Putamen (tissue), 1 donor: Measurements from ENCODE around the gene PTGES2.

Experiments used
- DNase-seq: peaks from one replicate; pipeline ENCODE4 v3.0.0-alpha.2; 2016; ENCODE audit warnings: low spot score

PTGES2 gene

DNA sequence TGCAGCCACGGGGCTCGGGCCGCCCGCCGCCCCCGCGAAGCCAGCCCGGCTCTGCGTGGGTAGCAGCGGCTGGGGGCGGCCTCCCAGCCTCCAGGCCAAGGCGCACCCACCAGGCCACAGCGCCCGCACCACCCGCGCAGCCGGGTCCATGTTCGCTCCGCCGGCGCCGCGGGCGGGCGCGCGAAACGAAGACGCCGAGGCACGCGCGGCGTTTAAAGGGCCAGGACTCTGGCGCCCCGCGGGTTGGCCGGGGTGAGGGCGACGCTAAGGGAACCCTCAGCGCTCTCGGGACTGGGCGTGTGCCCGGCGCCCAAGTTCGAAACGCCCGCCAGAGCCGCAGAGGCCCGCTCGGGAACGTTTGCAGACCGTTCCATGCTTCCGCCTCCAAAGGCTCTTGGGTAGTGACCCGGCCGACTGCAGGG lies at the start of gene PTGES2:
Gene PTGES2, minus strand, starts transcription at position 162 of the 422 bp plus-strand sequence. Its CDS starts 12 bp downstream, at position 150.
- peak; percentile 91 for DNase-seq

- DNase-seq: no peak
Observed at GRCh38 chr9:128175726-128176125, 48.2 kb upstream of the PTGES2 start.

DNA sequence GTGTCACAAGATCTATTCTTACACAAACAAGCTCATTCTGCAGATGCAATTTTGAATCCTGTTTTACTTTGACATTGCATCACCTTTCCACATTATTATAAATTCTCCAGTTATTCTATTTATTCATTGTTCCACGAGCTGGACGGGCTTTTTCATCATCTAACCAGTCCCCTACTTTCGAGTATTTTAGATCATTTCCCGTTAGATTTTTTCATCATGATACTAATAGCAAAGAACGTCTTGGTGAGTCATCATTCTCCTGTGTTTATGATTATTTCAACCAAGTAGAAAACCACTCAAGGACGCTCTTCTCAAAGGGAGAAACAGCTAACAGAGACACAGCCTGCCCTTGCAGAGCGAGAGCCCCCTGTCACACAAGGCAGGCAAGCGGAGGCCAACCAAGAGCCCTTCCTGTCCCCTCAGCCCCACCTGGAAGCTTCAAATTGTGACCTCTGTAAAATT lies 47.6 kb upstream of the PTGES2 start:
- no peak for DNase-seq

DNA sequence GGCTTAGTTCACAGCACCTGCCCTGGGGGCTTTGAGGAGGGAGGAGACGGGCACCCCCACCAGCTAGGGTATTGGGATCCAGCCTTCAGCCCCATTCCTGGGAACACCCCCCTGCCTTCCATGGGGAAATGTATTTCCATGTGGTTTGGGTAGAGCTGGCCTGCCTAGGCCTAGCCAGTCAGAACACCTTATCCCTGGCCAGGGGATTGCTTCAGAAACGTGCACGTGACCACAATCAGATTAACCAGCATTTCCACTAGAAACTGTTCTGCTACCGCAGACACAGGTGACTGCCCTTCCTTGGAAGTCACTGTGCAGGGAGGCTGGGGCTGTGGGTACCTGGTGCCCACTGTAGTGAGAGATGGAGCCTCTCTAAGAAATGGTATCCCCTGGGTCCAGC lies 46.5 kb upstream of the PTGES2 start:
- DNase-seq: no peak

DNA sequence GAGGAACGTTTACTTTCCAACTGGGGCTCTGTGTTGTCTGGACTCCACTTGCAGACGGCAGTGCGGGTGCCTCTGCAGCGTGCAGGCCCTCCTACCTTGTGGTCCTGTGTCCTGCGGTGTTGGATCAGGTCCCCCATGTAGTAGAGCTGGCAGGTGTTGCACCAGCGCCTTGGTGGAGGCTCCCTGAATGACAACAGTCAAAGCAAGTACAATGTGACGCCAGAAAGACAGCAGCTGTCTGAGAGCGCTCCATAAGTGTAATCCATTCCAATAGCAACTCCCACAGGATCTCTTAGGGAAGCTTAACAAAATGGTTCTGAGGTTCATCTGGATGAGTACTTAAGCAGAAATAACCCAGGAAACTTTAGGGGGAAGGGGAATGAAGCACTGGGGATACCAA lies 42.4 kb upstream of the PTGES2 start:
- peak; percentile 72 for DNase-seq

DNA sequence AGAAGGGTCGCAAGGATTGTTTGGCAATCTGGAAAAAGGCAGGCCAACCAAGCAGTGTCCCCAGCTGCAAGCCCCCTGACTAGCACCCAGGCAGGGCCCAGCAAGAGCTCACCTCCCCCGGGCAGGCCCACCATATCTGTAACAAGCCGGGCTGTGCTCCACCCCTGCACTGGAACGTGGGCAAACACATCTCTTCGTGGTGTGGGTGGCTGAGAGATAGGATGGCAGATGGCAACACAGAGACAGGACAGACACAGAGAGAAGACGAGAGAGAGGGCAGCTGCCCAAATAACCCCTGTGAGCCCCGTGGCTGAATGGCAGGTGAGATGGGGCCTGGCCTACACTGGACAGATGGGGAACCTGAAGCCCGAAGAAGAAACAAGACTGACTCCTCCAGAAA lies 42.0 kb upstream of the PTGES2 start:
- DNase-seq: peak; percentile 31

GRCh38 chr9:128168731-128169308 lies 41.3 kb upstream of the PTGES2 start:
- no peak for DNase-seq

GRCh38 chr9:128167209-128167608 lies 39.7 kb upstream of the PTGES2 start:
- no peak for DNase-seq

DNA sequence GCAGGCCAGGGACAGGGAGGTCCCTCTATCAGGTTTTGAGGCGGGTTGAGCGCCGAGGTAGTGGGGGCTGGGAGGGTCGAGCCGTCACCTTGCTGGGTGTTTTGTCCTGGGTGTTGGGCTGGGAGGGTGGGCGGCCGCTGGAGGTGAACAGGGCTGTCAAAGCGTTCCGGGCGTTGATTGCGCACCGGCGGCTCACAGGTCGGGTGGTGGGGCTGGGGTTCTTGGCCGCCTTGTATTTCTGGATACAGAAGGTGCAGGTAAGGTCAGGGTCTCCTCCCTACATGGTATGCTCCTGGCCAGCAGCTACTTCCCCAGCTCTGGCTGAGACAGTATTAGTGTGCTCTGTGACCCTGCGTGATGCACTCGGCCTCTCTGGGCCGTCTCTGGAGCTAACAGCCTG lies 38.6 kb upstream of the PTGES2 start:
- DNase-seq: no peak

- DNase-seq: no peak
Observed at GRCh38 chr9:128164307-128164885, 36.9 kb upstream of the PTGES2 start.

DNA sequence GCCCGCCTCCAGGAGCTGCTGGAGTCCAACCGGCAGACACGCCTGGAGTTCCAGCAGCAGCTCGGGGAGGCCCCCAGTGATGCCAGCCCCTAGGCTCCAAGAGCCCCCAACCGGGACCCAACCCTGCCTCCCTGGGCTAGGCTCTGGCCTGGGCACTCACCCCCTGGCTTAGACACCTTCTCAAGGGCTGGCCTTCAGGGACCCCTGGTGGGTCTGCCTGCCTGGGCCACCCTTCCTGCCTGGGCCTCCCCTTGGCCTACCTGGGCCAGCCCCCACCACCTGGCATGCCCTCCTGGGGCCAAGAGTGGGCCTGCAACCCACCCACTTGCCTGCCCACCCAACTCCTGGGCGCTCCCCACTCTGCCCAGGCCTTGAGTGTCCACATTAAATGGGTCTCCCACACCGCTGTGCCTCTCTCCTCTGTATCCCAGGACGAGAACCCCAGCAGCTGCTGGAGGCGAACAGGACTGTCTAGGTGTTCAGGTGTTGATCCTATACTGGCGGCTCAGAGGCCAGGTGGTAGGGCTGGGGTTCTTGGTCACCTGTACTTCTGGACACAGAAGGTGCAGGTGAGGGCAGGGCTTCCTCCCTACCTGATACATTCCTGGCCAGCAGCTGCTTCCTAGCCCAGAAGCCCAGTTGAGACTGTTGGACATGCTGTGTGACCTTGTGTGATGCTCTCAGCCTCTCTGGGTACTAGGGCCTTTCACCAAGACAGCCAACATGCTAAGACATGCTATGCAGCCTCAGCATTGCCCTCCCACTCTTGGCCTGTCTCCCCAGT lies 36.2 kb upstream of the PTGES2 start:
- DNase-seq: no peak

DNA sequence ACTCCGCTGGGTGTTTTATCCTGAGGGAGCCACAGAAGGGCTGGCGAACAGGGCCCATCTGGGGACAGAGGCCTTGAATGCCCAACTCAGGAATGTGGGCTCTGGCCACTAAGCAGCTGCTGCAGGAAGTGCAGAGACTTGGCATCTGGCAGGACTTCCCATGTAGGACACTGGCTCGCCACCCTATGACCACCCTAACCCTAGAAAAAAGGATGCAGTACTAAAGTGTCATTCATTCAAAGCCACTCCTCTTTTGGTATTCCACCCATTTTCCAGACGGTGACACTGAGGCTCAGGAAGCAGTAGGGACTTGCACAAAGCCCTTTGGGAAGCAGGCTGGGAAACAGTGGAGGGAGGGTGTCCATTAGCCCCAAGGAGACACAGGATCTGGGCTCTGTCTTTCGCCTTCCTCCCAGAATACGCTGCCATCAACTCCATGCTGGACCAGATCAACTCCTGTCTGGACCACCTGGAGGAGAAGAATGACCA lies 35.5 kb upstream of the PTGES2 start:
- DNase-seq: no peak

DNA sequence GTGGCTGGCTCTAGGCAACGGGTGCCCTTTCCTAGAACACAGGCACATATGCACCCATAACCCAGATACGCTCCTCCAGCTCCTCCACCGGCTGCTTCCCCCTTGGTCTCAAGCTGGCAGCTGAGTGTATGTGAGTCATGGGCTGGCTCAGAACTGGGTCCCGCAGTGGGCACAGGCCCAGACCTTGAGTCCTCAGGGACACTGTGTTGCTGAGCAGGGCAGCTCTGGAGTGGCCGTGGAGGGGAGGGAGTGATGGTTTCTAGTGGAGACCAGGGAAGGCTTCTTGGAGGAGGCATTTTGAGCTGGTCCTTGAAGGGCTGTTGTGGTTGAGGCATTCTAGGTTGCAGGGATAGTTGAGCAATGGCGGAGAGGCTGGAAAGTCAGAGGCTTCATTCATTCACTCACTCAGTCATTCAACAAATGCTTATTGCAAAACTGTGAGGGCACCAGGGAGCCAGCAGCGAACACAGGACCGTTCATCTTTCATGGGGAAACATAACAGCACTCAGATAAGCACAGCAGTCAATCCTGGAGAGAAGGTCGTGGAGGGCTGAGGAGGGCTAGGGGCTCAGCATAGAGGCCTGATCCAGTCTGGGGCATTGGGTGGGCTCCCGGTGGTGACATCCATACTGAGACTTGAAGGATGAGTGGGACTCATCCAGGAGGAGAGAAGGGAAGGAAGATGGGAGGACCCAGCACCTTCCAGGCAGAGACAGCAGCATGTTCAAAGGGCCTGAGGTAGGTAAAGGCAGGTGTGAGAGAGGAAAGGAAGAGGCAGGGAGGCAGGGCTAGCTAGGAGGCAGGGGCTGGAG lies 34.9 kb upstream of the PTGES2 start:
- no peak for DNase-seq

- DNase-seq: no peak
Observed at GRCh38 chr9:128161215-128161902, 33.8 kb upstream of the PTGES2 start.

- DNase-seq: peak; percentile 32
Observed at GRCh38 chr9:128160603-128160987, 33.1 kb upstream of the PTGES2 start.

DNA sequence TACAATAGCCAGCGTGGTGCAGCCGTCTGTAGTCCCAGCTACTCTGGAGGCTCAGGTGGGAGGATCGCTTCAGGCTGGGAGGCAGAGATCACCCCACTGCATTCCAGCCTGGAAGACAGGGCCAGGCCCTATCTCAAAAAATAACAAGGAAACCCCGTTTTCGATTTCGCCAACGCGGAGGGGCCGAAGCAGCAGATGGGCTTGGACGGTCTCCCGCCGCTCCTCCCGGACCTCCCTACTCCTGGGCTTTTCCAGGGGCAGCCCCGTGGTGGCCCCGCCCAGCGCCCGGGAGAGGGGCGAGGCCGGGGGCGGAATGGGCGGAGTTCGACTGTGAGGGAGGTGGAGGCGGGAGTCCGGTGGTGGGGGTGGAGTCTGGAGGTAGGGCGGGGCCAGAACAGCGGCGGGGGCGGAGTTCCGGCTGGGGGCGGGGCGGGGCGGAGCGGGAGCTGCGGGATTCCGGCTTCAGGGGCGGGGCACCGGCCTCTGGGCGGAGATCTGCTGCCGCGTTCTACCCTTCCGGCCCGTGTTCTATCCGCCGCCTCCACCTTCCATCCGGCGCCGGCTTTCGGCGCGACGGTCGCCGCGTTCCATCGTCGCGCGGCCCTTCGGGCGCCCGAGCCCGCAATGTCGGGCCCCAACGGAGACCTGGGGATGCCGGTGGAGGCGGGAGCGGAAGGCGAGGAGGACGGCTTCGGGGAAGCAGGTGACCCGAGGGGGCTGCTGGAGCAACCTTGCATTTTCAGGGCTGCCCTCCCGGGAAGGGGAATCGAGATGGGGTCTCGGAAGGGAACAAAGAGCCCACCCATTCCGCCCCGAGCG lies 32.5 kb upstream of the PTGES2 start, which contains the start of gene BBLN:
Gene BBLN, plus strand, starts transcription at position 482 of the 819 bp plus-strand sequence. Its CDS starts 143 bp downstream, at position 625.
- DNase-seq: peak; percentile 91

DNA sequence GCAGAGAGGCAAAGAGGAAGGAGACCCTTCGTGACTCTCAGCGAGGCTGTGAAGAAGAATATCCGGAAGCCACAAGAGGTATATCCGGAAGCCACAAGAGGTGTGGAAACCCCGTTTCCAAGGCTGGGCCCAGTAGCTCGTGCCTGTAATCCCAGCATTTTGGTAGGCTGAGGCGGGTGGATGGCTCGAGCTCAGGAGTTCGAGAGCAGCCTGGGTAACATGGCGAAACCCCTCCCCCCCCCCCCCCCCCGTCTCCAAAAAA lies 31.9 kb upstream of the PTGES2 start:
- DNase-seq: no peak

GRCh38 chr9:128155736-128156500 lies 28.4 kb upstream of the PTGES2 start:
- no peak for DNase-seq

DNA sequence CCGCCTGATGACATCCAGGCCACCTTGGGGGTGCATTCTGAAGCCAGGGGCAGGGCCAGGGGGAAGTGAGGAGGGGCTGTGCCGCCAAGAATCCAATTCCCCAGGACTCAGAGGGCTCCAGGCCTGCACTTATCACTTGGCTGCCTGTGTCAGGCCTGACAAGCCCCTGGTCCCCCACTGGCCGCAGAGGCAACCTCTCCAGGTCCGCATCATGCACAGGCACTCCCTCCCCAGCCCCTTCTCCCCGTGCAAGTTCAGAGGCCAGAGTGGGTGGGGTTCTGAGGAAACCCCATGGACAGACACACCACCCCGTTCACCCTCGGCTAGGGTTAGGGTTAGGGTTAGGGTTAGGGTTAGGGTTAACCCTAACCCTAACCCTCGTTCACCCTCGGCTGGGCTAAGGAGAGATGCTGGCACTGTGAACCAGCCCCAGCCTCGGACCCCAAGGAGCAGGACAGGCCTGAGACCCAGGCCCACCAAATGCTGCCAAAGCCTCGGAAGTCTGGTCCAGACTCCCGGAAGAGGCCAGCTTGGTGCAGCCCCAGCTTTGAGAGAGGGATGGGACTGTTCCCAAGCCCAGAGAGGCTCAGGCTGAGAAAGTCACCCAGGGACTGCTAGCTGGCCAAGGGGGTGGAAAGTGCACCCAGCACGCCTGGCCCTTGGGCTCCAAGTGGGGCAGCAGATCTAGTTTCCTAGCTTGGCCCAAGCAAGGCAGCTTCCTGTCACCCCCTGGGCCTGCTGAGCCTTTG lies 26.6 kb upstream of the PTGES2 start:
- DNase-seq: no peak
